ENCODE measurements around the gene SCAF8. TPM values are rescaled to one million over a fixed set of nuclear protein-coding genes. Genes with fewer than 3 reads are reported as not detected.

Gene SCAF8
- total RNA-seq, 1 experiment from 2014 or later: 44.8 TPM

- Histone ChIP-seq H3K4me1 (ENCODE audit: low read length) (peaks cover 23% of the 10 kb centered on the region), H4K20me1 (ENCODE audit: insufficient read depth, low read depth, low read length) (no peaks in the 10 kb centered on the region), H3K27me3 (ENCODE audit: low read length) (no peaks in the 10 kb centered on the region), H3K79me2 (ENCODE audit: low read length) (peaks cover 79% of the 10 kb centered on the region), H3K4me3 (ENCODE audit: low read length) (no peak overlapping the region), H3K36me3 (ENCODE audit: insufficient read depth, low read length) (no peaks in the 10 kb centered on the region), H3K4me2 (ENCODE audit: low read depth, low read length, poor library complexity, severe bottlenecking) (no peak overlapping the region), H3K9me3 (ENCODE audit: low read length) (no peaks in the 10 kb centered on the region), H3K9me2 (replicated peaks; ENCODE audit: insufficient read depth, low read length) (no peaks in the 10 kb centered on the region), H3K9ac (ENCODE audit: low read length) (no peak overlapping the region), H2AFZ (ENCODE audit: low read length) (no peak overlapping the region), H3K27ac (ENCODE audit: low read length) (no peak overlapping the region)
- DNase-seq: no peak
Measured at GRCh38 chr6:154864066-154864430, 130.8 kb downstream of the SCAF8 start.

- H3K79me2 ChIP-seq (ENCODE audit: low read length): peaks cover 79% of the 10 kb centered on the region
- H3K4me2 ChIP-seq (ENCODE audit: low read depth, low read length, poor library complexity, severe bottlenecking): no peak overlapping the region
- peaks cover 23% of the 10 kb centered on the region for H3K4me1 ChIP-seq (ENCODE audit: low read length)
- no peaks in the 10 kb centered on the region for H3K36me3 ChIP-seq (ENCODE audit: insufficient read depth, low read length)
- no peaks in the 10 kb centered on the region for H3K9me2 ChIP-seq (replicated peaks; ENCODE audit: insufficient read depth, low read length)
- H4K20me1 ChIP-seq (ENCODE audit: insufficient read depth, low read depth, low read length): no peaks in the 10 kb centered on the region
- no peak overlapping the region for H2AFZ ChIP-seq (ENCODE audit: low read length)
- H3K27ac ChIP-seq (ENCODE audit: low read length): no peak overlapping the region
- no peak overlapping the region for H3K4me3 ChIP-seq (ENCODE audit: low read length)
- H3K9ac ChIP-seq (ENCODE audit: low read length): no peak overlapping the region
- H3K9me3 ChIP-seq (ENCODE audit: low read length): no peaks in the 10 kb centered on the region
- no peak for DNase-seq
- no peaks in the 10 kb centered on the region for H3K27me3 ChIP-seq (ENCODE audit: low read length)
Measured at GRCh38 chr6:154865291-154865690, 132.1 kb downstream of the SCAF8 start.

- H3K79me2 ChIP-seq (ENCODE audit: low read length): peaks cover 63% of the 10 kb centered on the region
- no peak overlapping the region for H3K4me2 ChIP-seq (ENCODE audit: low read depth, low read length, poor library complexity, severe bottlenecking)
- H4K20me1 ChIP-seq (ENCODE audit: insufficient read depth, low read depth, low read length): no peaks in the 10 kb centered on the region
- H3K9ac ChIP-seq (ENCODE audit: low read length): no peak overlapping the region
- no peaks in the 10 kb centered on the region for H3K36me3 ChIP-seq (ENCODE audit: insufficient read depth, low read length)
- H3K27me3 ChIP-seq (ENCODE audit: low read length): no peaks in the 10 kb centered on the region
- H3K4me1 ChIP-seq (ENCODE audit: low read length): peaks cover 19% of the 10 kb centered on the region
- no peaks in the 10 kb centered on the region for H3K9me2 ChIP-seq (replicated peaks; ENCODE audit: insufficient read depth, low read length)
- no peak overlapping the region for H2AFZ ChIP-seq (ENCODE audit: low read length)
- DNase-seq: peak; percentile 80
- H3K27ac ChIP-seq (ENCODE audit: low read length): no peak overlapping the region
- no peak overlapping the region for H3K4me3 ChIP-seq (ENCODE audit: low read length)
- H3K9me3 ChIP-seq (ENCODE audit: low read length): no peaks in the 10 kb centered on the region
Measured at GRCh38 chr6:154868143-154868594, 135.0 kb downstream of the SCAF8 start.

GRCh38 chr6:154872542-154873114, 139.4 kb downstream of the SCAF8 start:
- H3K9me2 ChIP-seq (replicated peaks; ENCODE audit: insufficient read depth, low read length): no peaks in the 10 kb centered on the region
- H3K79me2 ChIP-seq (ENCODE audit: low read length): peaks cover 71% of the 10 kb centered on the region
- H4K20me1 ChIP-seq (ENCODE audit: insufficient read depth, low read depth, low read length): no peaks in the 10 kb centered on the region
- H3K4me2 ChIP-seq (ENCODE audit: low read depth, low read length, poor library complexity, severe bottlenecking): no peak overlapping the region
- H3K4me1 ChIP-seq (ENCODE audit: low read length): peaks cover 50% of the 10 kb centered on the region
- H3K36me3 ChIP-seq (ENCODE audit: insufficient read depth, low read length): no peaks in the 10 kb centered on the region
- H3K4me3 ChIP-seq (ENCODE audit: low read length): no peak overlapping the region
- no peak overlapping the region for H3K9ac ChIP-seq (ENCODE audit: low read length)
- no peaks in the 10 kb centered on the region for H3K9me3 ChIP-seq (ENCODE audit: low read length)
- H3K27ac ChIP-seq (ENCODE audit: low read length): no peak overlapping the region
- H3K27me3 ChIP-seq (ENCODE audit: low read length): no peaks in the 10 kb centered on the region
- DNase-seq: no peak
- no peak overlapping the region for H2AFZ ChIP-seq (ENCODE audit: low read length)

GRCh38 chr6:154873546-154873945, 140.3 kb downstream of the SCAF8 start:
- H3K9me3 ChIP-seq (ENCODE audit: low read length): no peaks in the 10 kb centered on the region
- H3K4me1 ChIP-seq (ENCODE audit: low read length): peaks cover 47% of the 10 kb centered on the region
- H3K27me3 ChIP-seq (ENCODE audit: low read length): no peaks in the 10 kb centered on the region
- DNase-seq: no peak
- H3K4me3 ChIP-seq (ENCODE audit: low read length): no peak overlapping the region
- H3K4me2 ChIP-seq (ENCODE audit: low read depth, low read length, poor library complexity, severe bottlenecking): no peak overlapping the region
- no peaks in the 10 kb centered on the region for H3K9me2 ChIP-seq (replicated peaks; ENCODE audit: insufficient read depth, low read length)
- no peak overlapping the region for H3K27ac ChIP-seq (ENCODE audit: low read length)
- no peaks in the 10 kb centered on the region; the same call in 1 of the 2 replicates for H3K36me3 ChIP-seq (ENCODE audit: insufficient read depth, low read length)
- peaks cover 75% of the 10 kb centered on the region for H3K79me2 ChIP-seq (ENCODE audit: low read length)
- no peak overlapping the region for H3K9ac ChIP-seq (ENCODE audit: low read length)
- H2AFZ ChIP-seq (ENCODE audit: low read length): no peak overlapping the region
- no peaks in the 10 kb centered on the region for H4K20me1 ChIP-seq (ENCODE audit: insufficient read depth, low read depth, low read length)

GRCh38 chr6:154874773-154875592, 141.8 kb downstream of the SCAF8 start:
- Histone ChIP-seq H3K27ac (ENCODE audit: low read length) (peak overlapping the region; percentile 77), H3K4me3 (ENCODE audit: low read length) (peak overlapping the region; percentile 6; the same call in 1 of the 2 replicates), H3K9me2 (replicated peaks; ENCODE audit: insufficient read depth, low read length) (no peaks in the 10 kb centered on the region), H3K79me2 (ENCODE audit: low read length) (peaks cover 75% of the 10 kb centered on the region), H3K36me3 (ENCODE audit: insufficient read depth, low read length) (no peaks in the 10 kb centered on the region; the same call in 1 of the 2 replicates), H2AFZ (ENCODE audit: low read length) (0 out of 2 replicates have a peak overlapping the region, but pooled peaks have one; percentile 12), H3K4me2 (ENCODE audit: low read depth, low read length, poor library complexity, severe bottlenecking) (peak overlapping the region; percentile 57), H3K9me3 (ENCODE audit: low read length) (no peaks in the 10 kb centered on the region), H3K9ac (ENCODE audit: low read length) (peak overlapping the region; percentile 30), H3K27me3 (ENCODE audit: low read length) (no peaks in the 10 kb centered on the region), H3K4me1 (ENCODE audit: low read length) (peaks cover 47% of the 10 kb centered on the region), H4K20me1 (ENCODE audit: insufficient read depth, low read depth, low read length) (no peaks in the 10 kb centered on the region)
- DNase-seq: peak; percentile 56

GRCh38 chr6:154876486-154877280, 143.5 kb downstream of the SCAF8 start:
- Histone ChIP-seq H3K9me2 (replicated peaks; ENCODE audit: insufficient read depth, low read length) (no peaks in the 10 kb centered on the region), H4K20me1 (ENCODE audit: insufficient read depth, low read depth, low read length) (no peaks in the 10 kb centered on the region), H3K36me3 (ENCODE audit: insufficient read depth, low read length) (no peaks in the 10 kb centered on the region; the same call in 1 of the 2 replicates), H2AFZ (ENCODE audit: low read length) (no peak overlapping the region), H3K4me2 (ENCODE audit: low read depth, low read length, poor library complexity, severe bottlenecking) (peak overlapping the region; percentile 57), H3K9ac (ENCODE audit: low read length) (peak overlapping the region; percentile 23; the same call in 1 of the 2 replicates), H3K79me2 (ENCODE audit: low read length) (peaks cover 71% of the 10 kb centered on the region), H3K4me3 (ENCODE audit: low read length) (peak overlapping the region; percentile 17), H3K27me3 (ENCODE audit: low read length) (no peaks in the 10 kb centered on the region), H3K9me3 (ENCODE audit: low read length) (no peaks in the 10 kb centered on the region), H3K4me1 (ENCODE audit: low read length) (peaks cover 47% of the 10 kb centered on the region), H3K27ac (ENCODE audit: low read length) (peak overlapping the region; percentile 77)
- no peak for DNase-seq

Data from Karpas-422 (cell line).